Measurements from ENCODE around the gene CBX2.

The CBX2 gene

GRCh38 chr17:79777894-79778503 is at the start of gene CBX2:
TSS of gene CBX2 (plus strand) at chr17:79778148. CDS start at chr17:79778236, 88 bp downstream.
- TF ChIP-seq CTCF (IDR thresholded peaks at IDR 0.05; ENCODE audit: control insufficient read depth, insufficient read depth, low read depth, low read length, missing control alignments) = no peak
- H3K4me3 ChIP-seq (ENCODE audit: control insufficient read depth, low read depth, low read length) = peak within 1 kb of the TSS; percentile 29
- DNase-seq (ENCODE audit: low read depth) = no peak

GRCh38 chr17:79728169-79728907 is 49.6 kb upstream of the CBX2 start:
- peak; percentile 64 for DNase-seq (ENCODE audit: low read depth)
- no peak for TF ChIP-seq CTCF (IDR thresholded peaks at IDR 0.05; ENCODE audit: control insufficient read depth, insufficient read depth, low read depth, low read length, missing control alignments)

GRCh38 chr17:79728908-79729471 is 49.0 kb upstream of the CBX2 start:
- no peak for TF ChIP-seq CTCF (IDR thresholded peaks at IDR 0.05; ENCODE audit: control insufficient read depth, insufficient read depth, low read depth, low read length, missing control alignments)
- DNase-seq (ENCODE audit: low read depth) = no peak
- no peak overlapping the region for H3K4me3 ChIP-seq (ENCODE audit: control insufficient read depth, low read depth, low read length)

More at GRCh38 chr17:79728169-79728907, 49.6 kb upstream of the CBX2 start:
- H3K4me3 ChIP-seq (ENCODE audit: control insufficient read depth, low read depth, low read length) = peak overlapping the region; percentile 20

GRCh38 chr17:79729761-79730160 is 48.2 kb upstream of the CBX2 start:
- no peak for TF ChIP-seq CTCF (IDR thresholded peaks at IDR 0.05; ENCODE audit: control insufficient read depth, insufficient read depth, low read depth, low read length, missing control alignments)
- no peak overlapping the region for H3K4me3 ChIP-seq (ENCODE audit: control insufficient read depth, low read depth, low read length)
- DNase-seq (ENCODE audit: low read depth) = no peak

- TF ChIP-seq CTCF (IDR thresholded peaks at IDR 0.05; ENCODE audit: control insufficient read depth, insufficient read depth, low read depth, low read length, missing control alignments) = no peak
- DNase-seq (ENCODE audit: low read depth) = no peak
- H3K4me3 ChIP-seq (ENCODE audit: control insufficient read depth, low read depth, low read length) = no peak overlapping the region
Observed at GRCh38 chr17:79730437-79730768, 47.5 kb upstream of the CBX2 start.

GRCh38 chr17:79730769-79731483 is 47.0 kb upstream of the CBX2 start, which contains the start of gene ENPP7:
TSS of gene ENPP7 (plus strand) at chr17:79730943. CDS start at chr17:79731140, 197 bp downstream.
- DNase-seq (ENCODE audit: low read depth) = no peak
- TF ChIP-seq CTCF (IDR thresholded peaks at IDR 0.05; ENCODE audit: control insufficient read depth, insufficient read depth, low read depth, low read length, missing control alignments) = no peak
- H3K4me3 ChIP-seq (ENCODE audit: control insufficient read depth, low read depth, low read length) = no peak within 1 kb of the TSS
